KG1 (cell line): ENCODE measurements around the gene PKD1L1.
"Not testable (repeated sequence)": the region's sequence is repeated elsewhere in the genome, so short reads cannot be mapped to it uniquely, and the experiment has no call there.

Source experiments
- DNase-seq: peaks from one replicate; lab custom pipeline; 2025; lab: John Stamatoyannopoulos, UW

PKD1L1 gene

GRCh38 chr7:47765373-47765979, 182.8 kb downstream of the PKD1L1 start:
- no peak for DNase-seq

- DNase-seq: no peak
Observed at GRCh38 chr7:47764746-47765145, 183.5 kb downstream of the PKD1L1 start.

- no peak for DNase-seq
Observed at GRCh38 chr7:47763063-47763974, 184.9 kb downstream of the PKD1L1 start.

DNA sequence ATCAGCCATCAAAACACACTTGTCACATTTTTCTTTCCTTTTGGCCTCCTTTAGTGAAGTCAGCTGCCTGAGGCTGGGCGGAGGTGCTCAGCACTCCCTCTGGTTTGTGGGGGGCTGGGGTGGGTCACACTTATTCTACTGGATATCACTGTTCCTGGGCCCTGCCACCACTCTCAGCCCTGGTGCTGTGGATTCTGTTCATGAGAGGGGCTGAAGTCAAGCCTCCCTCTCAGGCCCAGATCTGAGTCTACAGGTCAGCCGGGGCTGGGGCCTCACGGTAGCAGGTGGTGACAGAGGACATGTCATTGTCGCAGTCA, 185.6 kb downstream of the PKD1L1 start:
- no peak for DNase-seq

- no peak for DNase-seq
Observed at GRCh38 chr7:47762207-47762606, 186.1 kb downstream of the PKD1L1 start.

- DNase-seq: no peak
Observed at GRCh38 chr7:47759056-47759706, 189.1 kb downstream of the PKD1L1 start.

DNA sequence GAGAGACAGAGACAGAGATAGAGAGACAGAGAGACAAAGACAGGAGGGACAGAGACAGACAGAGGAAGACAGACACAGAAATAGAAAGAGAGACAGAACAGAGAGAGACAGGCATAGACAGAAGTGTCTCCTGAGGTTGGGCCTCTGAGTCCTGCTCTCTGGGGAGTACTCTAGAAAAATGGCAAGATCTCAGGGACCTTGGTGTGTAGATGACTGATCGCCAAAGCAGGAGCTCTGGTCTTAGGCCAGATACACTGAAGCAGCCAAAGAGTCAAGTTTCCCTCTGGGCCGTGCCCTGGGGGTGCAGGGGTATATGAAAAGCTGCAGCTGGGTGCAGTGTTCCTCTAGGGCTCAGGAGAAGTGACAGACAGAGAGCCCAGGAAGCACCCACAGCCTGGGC, 189.7 kb downstream of the PKD1L1 start:
- no peak for DNase-seq

GRCh38 chr7:47757921-47758411, 190.3 kb downstream of the PKD1L1 start:
- no peak for DNase-seq

GRCh38 chr7:47756636-47757035, 191.6 kb downstream of the PKD1L1 start:
- DNase-seq: no peak

DNA sequence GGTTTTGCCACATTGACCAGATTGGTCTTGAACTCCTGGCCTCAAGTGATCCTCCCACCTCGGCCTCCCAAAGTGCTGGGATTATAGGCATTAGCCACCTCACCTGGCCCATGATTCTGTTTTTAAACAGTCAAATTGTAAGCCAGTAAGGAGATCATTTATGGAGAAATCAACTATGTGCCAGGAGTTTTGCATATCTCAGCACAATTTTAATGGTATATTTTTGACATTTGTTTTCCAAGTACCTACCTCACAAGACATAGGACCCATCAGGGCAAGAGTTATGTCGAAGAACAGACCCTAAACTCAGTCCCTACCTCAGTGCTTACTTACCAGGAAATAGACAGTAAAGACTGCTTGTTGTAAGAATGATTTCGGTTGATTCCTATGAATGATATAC, 193.0 kb downstream of the PKD1L1 start:
- no peak for DNase-seq

DNA sequence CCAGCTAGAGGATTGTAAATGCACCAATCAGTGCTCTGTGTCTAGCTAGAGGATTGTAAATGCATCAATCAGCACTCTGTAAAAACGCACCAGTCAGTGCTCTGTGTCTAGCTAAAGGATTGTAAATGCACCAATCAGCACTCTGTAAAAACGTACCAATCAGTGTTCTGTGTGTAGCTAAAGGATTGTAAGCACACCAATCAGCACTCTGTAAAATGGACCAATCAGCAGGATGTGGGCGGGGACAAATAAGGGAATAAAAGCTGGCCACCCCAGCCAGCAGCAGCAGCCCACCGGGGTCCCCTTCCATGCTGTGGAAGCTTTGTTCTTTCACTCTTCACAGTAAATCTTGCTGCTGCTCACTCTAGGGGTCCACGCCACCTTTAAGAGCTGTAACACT, 196.5 kb downstream of the PKD1L1 start:
- not testable (repeated sequence) for DNase-seq

DNA sequence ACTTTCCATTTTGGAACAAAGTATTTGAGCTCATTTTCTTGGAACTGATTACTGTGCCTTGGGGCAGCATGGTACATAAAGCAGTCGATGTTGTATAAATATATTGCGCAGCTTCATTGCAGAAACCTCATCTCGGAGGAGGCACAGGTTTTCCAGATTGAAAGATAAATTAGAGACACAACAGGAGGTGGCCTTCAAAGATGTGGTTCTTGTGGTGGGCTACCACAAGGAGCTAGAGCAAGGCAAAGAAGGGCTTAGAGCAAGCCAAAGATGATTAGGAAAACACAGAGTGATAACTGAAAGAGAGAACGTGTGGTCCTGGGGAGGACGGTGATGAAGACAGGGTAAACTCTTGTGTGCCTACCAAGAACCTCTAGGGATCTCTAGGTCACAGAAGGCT, 197.2 kb downstream of the PKD1L1 start:
- no peak for DNase-seq

- no peak for DNase-seq
Observed at GRCh38 chr7:47748041-47748440, 200.2 kb downstream of the PKD1L1 start.

- no peak for DNase-seq
Observed at GRCh38 chr7:47747160-47747559, 201.1 kb downstream of the PKD1L1 start.

GRCh38 chr7:47746468-47746867, 201.8 kb downstream of the PKD1L1 start:
- DNase-seq: no peak

- DNase-seq: no peak
Observed at GRCh38 chr7:47744883-47745282, 203.4 kb downstream of the PKD1L1 start.

DNA sequence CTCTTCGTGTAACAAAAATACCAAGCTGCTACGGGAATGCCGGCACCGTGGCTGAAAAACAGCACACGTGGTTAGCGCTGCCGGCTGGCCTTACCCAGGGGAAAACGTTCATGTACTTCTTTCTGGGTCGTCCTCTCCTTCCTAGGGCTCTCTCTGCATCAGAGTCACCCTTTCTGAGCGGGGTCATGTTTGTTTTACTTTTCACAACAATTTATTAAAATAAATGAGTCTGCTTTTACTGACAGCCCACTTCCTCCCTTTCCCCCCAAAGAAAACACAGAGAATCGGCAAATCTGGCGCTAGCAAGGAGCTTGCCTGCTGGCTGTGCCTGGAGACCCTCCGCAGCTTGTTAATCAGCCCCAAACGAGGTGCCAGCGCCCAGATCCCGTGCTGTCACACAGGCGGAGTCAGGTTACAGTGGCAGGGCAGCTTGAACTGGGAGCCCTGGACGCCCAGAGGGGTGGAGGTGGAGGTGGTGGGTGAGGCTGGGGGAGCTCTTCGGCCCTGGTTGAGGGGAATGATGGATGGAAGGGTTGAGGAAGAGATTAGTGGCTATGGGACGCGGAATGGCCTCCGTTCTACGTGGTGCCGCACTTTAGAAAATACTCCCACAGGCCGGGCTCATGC, 204.2 kb downstream of the PKD1L1 start:
- no peak for DNase-seq

GRCh38 chr7:47741984-47742383, 206.3 kb downstream of the PKD1L1 start:
- no peak for DNase-seq

DNA sequence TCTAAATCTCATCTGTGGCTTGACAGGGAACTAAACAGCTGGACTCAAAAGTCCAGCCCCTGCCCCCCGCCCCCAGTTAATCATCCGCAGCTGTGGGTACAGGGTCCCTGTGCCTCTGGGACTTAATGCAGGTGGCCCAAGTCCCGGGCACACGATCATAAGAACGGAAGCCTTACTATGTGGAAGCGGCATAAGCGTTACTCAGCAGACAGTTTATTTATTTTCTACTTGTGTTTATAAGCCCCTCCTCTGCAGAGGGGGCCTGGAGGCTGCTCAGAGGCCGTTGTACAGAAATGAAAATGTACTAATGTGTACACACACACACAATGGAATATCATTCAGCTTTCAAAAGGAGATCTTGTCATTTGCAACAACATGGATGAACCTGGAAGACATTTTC, 208.4 kb downstream of the PKD1L1 start:
- DNase-seq: no peak

DNA sequence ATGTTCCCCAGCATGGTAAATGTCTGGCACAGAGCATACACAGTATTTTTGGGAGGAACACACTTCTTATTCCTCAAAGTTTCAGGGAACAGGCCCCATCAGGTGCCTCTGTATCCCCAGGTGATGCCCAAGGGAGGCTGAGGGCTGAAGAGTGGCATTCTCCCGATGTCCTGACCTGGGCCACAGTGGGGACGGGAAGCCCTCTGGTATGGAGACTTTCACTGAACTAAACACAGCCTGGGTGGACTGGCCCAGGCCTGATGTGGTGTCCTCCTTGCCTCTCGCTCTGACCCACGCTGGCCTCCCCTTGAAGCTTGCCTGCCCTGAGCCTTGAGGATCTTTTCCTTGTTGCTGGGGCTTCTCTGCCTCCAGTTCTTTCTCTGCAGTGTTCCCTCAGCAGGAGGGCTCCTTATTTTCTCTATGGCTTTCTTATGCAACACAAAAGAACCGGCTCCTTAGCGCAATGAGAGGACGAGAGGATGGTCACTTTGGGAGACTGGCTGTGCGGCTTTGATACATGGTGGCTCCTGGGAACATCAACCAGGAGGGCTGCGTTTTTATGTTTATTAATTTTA, 208.9 kb downstream of the PKD1L1 start:
- DNase-seq: no peak

- no peak for DNase-seq
Observed at GRCh38 chr7:47738563-47739166, 209.6 kb downstream of the PKD1L1 start.

DNA sequence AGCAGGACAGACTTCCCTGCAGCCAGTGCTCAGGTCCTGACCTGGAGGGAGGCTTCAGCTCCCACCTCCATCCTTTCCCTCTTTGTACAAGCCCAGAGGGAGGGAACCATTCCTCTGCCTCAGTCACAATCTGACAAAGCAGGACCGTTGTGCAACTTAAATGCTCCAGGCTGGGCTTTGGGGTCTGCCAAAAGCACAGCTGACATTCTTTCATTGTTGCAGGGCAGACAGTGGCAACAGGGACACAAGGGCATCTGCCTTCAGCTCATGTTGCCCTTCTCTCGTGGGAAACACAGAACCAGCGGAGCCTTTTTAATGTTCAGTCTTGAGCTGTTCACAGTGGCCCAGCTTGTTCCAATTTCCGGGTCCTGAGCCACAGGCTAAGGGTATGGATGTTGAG, 210.7 kb downstream of the PKD1L1 start:
- no peak for DNase-seq
